K562 (cell line): ENCODE results near the gene ANO7. TPM values are rescaled to one million over a fixed set of nuclear protein-coding genes. Genes with fewer than 3 reads are reported as not detected.
A peak's percentile ranks its signal among the peaks of the same experiment; 100 is the strongest.

Experiments used
- CSDE1 ChIP-seq, 2 experiments: fragments of 450-650 bp; IDR thresholded peaks; 2 replicates each; pipeline ENCODE4 v1.6.1; 2016; ENCODE audit warnings: mild to moderate bottlenecking in 1 of 2
- HDAC1 ChIP-seq, 2 experiments: fragments of 450-650 bp; IDR thresholded peaks; 2 replicates each; pipeline ENCODE4 v1.6.1; 2016 to 2017; ENCODE audit warnings: inconsistent platforms in 1 of 2, mild to moderate bottlenecking in 1 of 2, moderate library complexity in 1 of 2
- JUN ChIP-seq, 2 experiments: sonication (generic) in 1 of 2; formaldehyde crosslinking in 1 of 2; IDR thresholded peaks; 2 replicates each; pipeline versions ENCODE4 v1.6.1 to v1.8.0; 2012 to 2022; ENCODE audit warnings: borderline replicate concordance in 2 of 2, mild to moderate bottlenecking in 2 of 2, improper control_type of control experiment in 1 of 2, low read depth in 1 of 2, low read length in 1 of 2, missing genetic modification reagents in 1 of 2
- LARP7 ChIP-seq: fragments of 450-650 bp; IDR thresholded peaks from 2 replicates; pipeline ENCODE4 v1.6.1; 2016
- NCOA2 ChIP-seq, 2 experiments: fragments of 450-650 bp; IDR thresholded peaks; 2 replicates each; pipeline ENCODE4 v1.6.1; 2018; ENCODE audit warnings: mild to moderate bottlenecking in 2 of 2, moderate library complexity in 1 of 2; ENCODE audit not compliant: partially characterized antibody in 2 of 2
- NFXL1 ChIP-seq: fragments of 450-650 bp; formaldehyde crosslinking; IDR thresholded peaks from 2 replicates; pipeline ENCODE4 v1.4.0; 2021; ENCODE audit warnings: mild to moderate bottlenecking
- POLR2B ChIP-seq: fragments of 450-650 bp; IDR thresholded peaks from 2 replicates; pipeline ENCODE4 v1.6.1; 2018; ENCODE audit warnings: low read depth; ENCODE audit not compliant: partially characterized antibody
- RBM34 ChIP-seq: fragments of 200-400 bp; formaldehyde crosslinking; IDR thresholded peaks from 2 replicates; pipeline ENCODE4 v1.6.1; 2018; ENCODE audit warnings: low read length, borderline replicate concordance; ENCODE audit not compliant: insufficient read depth
- SAFB2 ChIP-seq: fragments of 200-400 bp; formaldehyde crosslinking; IDR thresholded peaks from 2 replicates; pipeline ENCODE4 v1.6.1; 2018; ENCODE audit warnings: borderline replicate concordance, low read length, low read depth, moderate library complexity; ENCODE audit not compliant: severe bottlenecking
- SMARCE1 ChIP-seq: fragments of 450-650 bp; IDR thresholded peaks from 2 replicates; pipeline ENCODE4 v1.7.1; 2016; ENCODE audit warnings: mild to moderate bottlenecking
- SPI1 ChIP-seq: IDR thresholded peaks from 2 replicates; pipeline ENCODE4 v1.6.1; 2011; ENCODE audit warnings: low read depth, low read length, control low read depth, borderline replicate concordance
- SREBF2 ChIP-seq: sonication (generic); formaldehyde crosslinking; IDR thresholded peaks from 2 replicates; pipeline ENCODE4 v1.4.0; 2020; ENCODE audit warnings: mild to moderate bottlenecking, missing genetic modification reagents
- XRCC4 ChIP-seq: IDR thresholded peaks from one replicate; pipeline ENCODE4 v1.6.1; 2011; ENCODE audit not compliant: insufficient read depth, insufficient read length; ENCODE audit errors: extremely low read depth
- ZNF134 ChIP-seq: fragments of 250-450 bp; sonication (Bioruptor Pico); conservative IDR thresholded peaks from 2 replicates; pipeline ENCODE4 v1.4.0; 2020
- ZNF561 ChIP-seq: fragments of 450-650 bp; formaldehyde crosslinking; conservative IDR thresholded peaks from 2 replicates; pipeline ENCODE4 v1.4.0; 2020; ENCODE audit warnings: mild to moderate bottlenecking, moderate library complexity
- ZNF766 ChIP-seq: fragments of 200-800 bp; sonication (Bioruptor generic); conservative IDR thresholded peaks from 2 replicates; pipeline ENCODE4 v1.6.1; 2016; ENCODE audit warnings: missing genetic modification characterization, missing compliant biosample characterization
- polyA plus RNA-seq, 8 experiments: library from polyadenylated mRNA; depleted of rRNA in 4 of 8; stranded (reverse) in 5 of 8; unstranded in 3 of 8; fragments of >200 nt; fragmentation: Nextera tagmentation in 2 of 8; fragmentation: Illumina TruSeq in 1 of 8; extraction: Ambion mirVana in 2 of 8; extraction: Trizol in 1 of 8; gene quantifications; 2 replicates each; pipeline versions ENCODE4 v1.2.1 to v1.2.3, GENCODE V29; 2011 to 2014; ENCODE audit warnings: inconsistent platforms in 1 of 8, missing spikeins in 1 of 8
- total RNA-seq, 7 experiments: library from RNA; depleted of rRNA in 6 of 7; stranded (reverse); fragments of >200 nt in 6 of 7; fragmentation: Illumina TruSeq in 2 of 7; extraction: Trizol in 2 of 7; gene quantifications; 2 replicates each; pipeline versions ENCODE4 v1.2.1 to v1.2.3, GENCODE V29; 2011 to 2021; ENCODE audit warnings: low replicate concordance in 1 of 7
- TF ChIP-seq, protein P1 (sequence below): fragments of 200-800 bp; sonication (Bioruptor generic); IDR thresholded peaks from 2 replicates; pipeline ENCODE4 v1.6.1; 2017; ENCODE audit warnings: missing genetic modification characterization, missing compliant biosample characterization
- TF ChIP-seq, protein P2 (sequence below): fragments of 250-450 bp; sonication (Bioruptor Pico); IDR thresholded peaks from 2 replicates; pipeline ENCODE4 v1.5.0; 2022; ENCODE audit warnings: mild to moderate bottlenecking
- TF ChIP-seq, protein P3 (sequence below), 2 experiments: fragments of 450-650 bp in 1 of 2; sonication (generic) in 1 of 2; formaldehyde crosslinking in 1 of 2; IDR thresholded peaks in 1 of 2; conservative IDR thresholded peaks in 1 of 2; 2 replicates each; pipeline versions ENCODE4 v1.6.1 to v1.8.1; 2016 to 2023; ENCODE audit warnings: mild to moderate bottlenecking in 2 of 2, moderate library complexity in 2 of 2, inconsistent platforms in 1 of 2, missing genetic modification reagents in 1 of 2
- TF ChIP-seq, protein P4 (sequence below), 2 experiments: fragments of 200-800 bp in 1 of 2; sonication (Bioruptor generic) in 1 of 2; sonication (generic) in 1 of 2; formaldehyde crosslinking in 1 of 2; IDR thresholded peaks in 1 of 2; conservative IDR thresholded peaks in 1 of 2; 2 replicates each; pipeline versions ENCODE4 v1.5.0 to v1.6.1; 2016 to 2020; ENCODE audit warnings: missing compliant biosample characterization in 1 of 2, missing genetic modification characterization in 1 of 2, missing genetic modification reagents in 1 of 2

The ANO7 gene
- total and polyA plus RNA-seq, 9 of the 15 experiments (the other 6 are each of a cell fraction or from before 2014, with no cell fraction given) = 0.28 to 5.1 (median 1.1) TPM

DNA sequence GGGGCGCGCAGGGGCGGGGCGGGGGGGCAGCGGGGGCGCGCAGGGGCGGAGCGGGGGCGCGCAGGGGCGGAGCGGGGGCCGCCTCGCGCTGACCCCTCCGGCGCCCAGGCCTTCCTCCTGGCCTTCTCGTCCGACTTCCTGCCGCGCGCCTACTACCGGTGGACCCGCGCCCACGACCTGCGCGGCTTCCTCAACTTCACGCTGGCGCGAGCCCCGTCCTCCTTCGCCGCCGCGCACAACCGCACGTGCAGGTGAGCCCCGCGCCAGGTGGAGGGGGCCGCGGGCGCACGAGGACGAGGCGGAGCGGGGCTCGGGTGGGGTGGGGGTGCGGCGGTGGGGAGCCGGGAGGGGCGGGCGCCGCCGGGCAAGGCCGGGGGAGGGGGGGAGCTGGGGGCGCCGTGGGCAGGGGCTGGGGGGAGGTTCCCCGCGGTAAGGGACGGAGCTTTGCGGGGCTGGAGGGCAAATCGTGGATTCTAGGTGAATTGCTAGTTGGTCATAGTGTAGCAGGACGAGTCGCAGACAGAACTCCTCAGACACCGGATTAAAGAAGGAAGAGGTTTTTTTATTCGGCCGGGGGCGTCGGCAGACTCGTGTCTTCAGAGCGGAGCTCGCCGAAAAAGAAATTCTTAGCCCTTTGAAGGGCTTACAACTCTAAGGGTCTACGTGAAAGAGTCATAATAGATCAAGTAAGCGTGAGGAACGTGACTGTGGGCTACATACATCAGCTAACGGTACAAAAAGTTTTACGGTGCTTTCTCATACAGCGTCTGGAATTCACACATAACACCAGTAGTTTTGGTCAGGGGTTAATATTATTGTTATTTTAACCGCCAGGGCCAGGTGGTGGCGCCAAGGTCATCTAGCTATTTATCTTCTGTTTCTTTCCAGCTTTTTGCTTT is 29.9 kb downstream of the ANO7 start (continued):
- TF ChIP-seq XRCC4 (no peak), CSDE1 (IDR thresholded peaks at IDR 0.05) (no peak), JUN (IDR thresholded peaks at IDR 0.05; ENCODE audit: borderline replicate concordance, low read depth, low read length) (no peak), JUN (CRISPR knock-in tag; IDR thresholded peaks at IDR 0.05; ENCODE audit: borderline replicate concordance) (no peak), SAFB2 (no peak), ZNF561 (CRISPR knock-in tag) (no peak), HDAC1 (IDR thresholded peaks at IDR 0.05) (no peak), ZNF766 (CRISPR knock-in tag) (peak; percentile 93), NCOA2 (IDR thresholded peaks at IDR 0.05; ENCODE audit: partially characterized antibody in 2 of 2) (no peak), NFXL1 (no peak), ZNF134 (no peak), RBM34 (no peak), SPI1 (no peak), LARP7 (no peak), SREBF2 (CRISPR knock-in tag) (no peak), SMARCE1 (no peak), POLR2B (no peak)
- TF ChIP-seq, protein P1, sequence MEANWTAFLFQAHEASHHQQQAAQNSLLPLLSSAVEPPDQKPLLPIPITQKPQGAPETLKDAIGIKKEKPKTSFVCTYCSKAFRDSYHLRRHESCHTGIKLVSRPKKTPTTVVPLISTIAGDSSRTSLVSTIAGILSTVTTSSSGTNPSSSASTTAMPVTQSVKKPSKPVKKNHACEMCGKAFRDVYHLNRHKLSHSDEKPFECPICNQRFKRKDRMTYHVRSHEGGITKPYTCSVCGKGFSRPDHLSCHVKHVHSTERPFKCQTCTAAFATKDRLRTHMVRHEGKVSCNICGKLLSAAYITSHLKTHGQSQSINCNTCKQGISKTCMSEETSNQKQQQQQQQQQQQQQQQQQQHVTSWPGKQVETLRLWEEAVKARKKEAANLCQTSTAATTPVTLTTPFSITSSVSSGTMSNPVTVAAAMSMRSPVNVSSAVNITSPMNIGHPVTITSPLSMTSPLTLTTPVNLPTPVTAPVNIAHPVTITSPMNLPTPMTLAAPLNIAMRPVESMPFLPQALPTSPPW (CRISPR knock-in tag) = peak; percentile 87
- TF ChIP-seq, protein P2, sequence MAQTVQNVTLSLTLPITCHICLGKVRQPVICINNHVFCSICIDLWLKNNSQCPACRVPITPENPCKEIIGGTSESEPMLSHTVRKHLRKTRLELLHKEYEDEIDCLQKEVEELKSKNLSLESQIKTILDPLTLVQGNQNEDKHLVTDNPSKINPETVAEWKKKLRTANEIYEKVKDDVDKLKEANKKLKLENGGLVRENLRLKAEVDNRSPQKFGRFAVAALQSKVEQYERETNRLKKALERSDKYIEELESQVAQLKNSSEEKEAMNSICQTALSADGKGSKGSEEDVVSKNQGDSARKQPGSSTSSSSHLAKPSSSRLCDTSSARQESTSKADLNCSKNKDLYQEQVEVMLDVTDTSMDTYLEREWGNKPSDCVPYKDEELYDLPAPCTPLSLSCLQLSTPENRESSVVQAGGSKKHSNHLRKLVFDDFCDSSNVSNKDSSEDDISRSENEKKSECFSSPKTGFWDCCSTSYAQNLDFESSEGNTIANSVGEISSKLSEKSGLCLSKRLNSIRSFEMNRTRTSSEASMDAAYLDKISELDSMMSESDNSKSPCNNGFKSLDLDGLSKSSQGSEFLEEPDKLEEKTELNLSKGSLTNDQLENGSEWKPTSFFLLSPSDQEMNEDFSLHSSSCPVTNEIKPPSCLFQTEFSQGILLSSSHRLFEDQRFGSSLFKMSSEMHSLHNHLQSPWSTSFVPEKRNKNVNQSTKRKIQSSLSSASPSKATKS (CRISPR knock-in tag) = no peak
- TF ChIP-seq, protein P3, sequence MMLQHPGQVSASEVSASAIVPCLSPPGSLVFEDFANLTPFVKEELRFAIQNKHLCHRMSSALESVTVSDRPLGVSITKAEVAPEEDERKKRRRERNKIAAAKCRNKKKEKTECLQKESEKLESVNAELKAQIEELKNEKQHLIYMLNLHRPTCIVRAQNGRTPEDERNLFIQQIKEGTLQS (IDR thresholded peaks at IDR 0.05) = no peak
- TF ChIP-seq, protein P3 (CRISPR knock-in tag; conservative IDR thresholded peaks at IDR 0.05) = no peak
- TF ChIP-seq, protein P4, sequence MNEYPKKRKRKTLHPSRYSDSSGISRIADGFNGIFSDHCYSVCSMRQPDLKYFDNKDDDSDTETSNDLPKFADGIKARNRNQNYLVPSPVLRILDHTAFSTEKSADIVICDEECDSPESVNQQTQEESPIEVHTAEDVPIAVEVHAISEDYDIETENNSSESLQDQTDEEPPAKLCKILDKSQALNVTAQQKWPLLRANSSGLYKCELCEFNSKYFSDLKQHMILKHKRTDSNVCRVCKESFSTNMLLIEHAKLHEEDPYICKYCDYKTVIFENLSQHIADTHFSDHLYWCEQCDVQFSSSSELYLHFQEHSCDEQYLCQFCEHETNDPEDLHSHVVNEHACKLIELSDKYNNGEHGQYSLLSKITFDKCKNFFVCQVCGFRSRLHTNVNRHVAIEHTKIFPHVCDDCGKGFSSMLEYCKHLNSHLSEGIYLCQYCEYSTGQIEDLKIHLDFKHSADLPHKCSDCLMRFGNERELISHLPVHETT (CRISPR knock-in tag; conservative IDR thresholded peaks at IDR 0.05 in 1 of 2, IDR thresholded peaks at IDR 0.05 in 1 of 2) = 0 out of 4 replicates have a peak, but pooled peaks of 1 of the 2 experiments have one; percentile 53
